MM.1S (cell line): ENCODE results near the gene LCMT1.

Source experiments
- CTCF ChIP-seq: fragments of 300-600 bp; sonication (generic); IDR thresholded peaks from 2 replicates; pipeline ENCODE4 v1.5.1; 2016; ENCODE audit warnings: antibody characterized with exemption, low read length, mixed read lengths
- EZH2 ChIP-seq: fragments of 300-600 bp; sonication (generic); optimal IDR thresholded peaks from 2 replicates; pipeline ENCODE3; 2017; ENCODE audit warnings: low read depth, mild to moderate bottlenecking, antibody characterized with exemption, low read length, mixed read lengths
- EZH2phosphoT487 ChIP-seq: fragments of 300-600 bp; sonication (generic); IDR thresholded peaks from 2 replicates; pipeline ENCODE4 v1.6.1; 2018; ENCODE audit warnings: antibody characterized with exemption, low read length

GRCh38 chr16:25121824-25122600 lies 10.5 kb downstream of the LCMT1 start:
- no peak for TF ChIP-seq EZH2
- TF ChIP-seq CTCF, result no peak
- TF ChIP-seq EZH2phosphoT487, result no peak
